Transverse colon (tissue), 4 donors: Measurements from ENCODE around the gene PHF21B. TPM values are rescaled to one million over a fixed set of nuclear protein-coding genes. Genes with fewer than 3 reads are reported as not detected.

Experiments
- DNase-seq: peaks from one replicate; pipeline ENCODE4 v3.0.0-alpha.2; 2019
- H3K27ac ChIP-seq, 4 donors: fragments of 200-600 bp; sonication (generic); 2 replicates each; pipeline ENCODE4 v1.5.1; 2016 to 2018; ENCODE audit warnings: inconsistent platforms in 4 of 4
- H3K27me3 ChIP-seq: fragments of 200-600 bp; sonication (generic); 2 replicates; pipeline ENCODE4 v1.5.1; 2017; ENCODE audit warnings: inconsistent platforms
- H3K36me3 ChIP-seq, 4 donors: fragments of 200-600 bp; sonication (generic); 2 replicates each; pipeline ENCODE4 v1.5.1; 2017 to 2019; ENCODE audit warnings: inconsistent platforms in 4 of 4
- H3K4me1 ChIP-seq, 4 donors: fragments of 200-600 bp; sonication (generic); 2 replicates each; pipeline ENCODE4 v1.5.1; 2017 to 2020; ENCODE audit warnings: inconsistent platforms in 4 of 4
- H3K4me3 ChIP-seq, 4 donors: fragments of 200-600 bp; sonication (generic); 1 replicate in 1 of 4; 2 replicates in 3 of 4; pipeline versions ENCODE4 v1.5.1 to v1.6.1; 2017 to 2019; ENCODE audit warnings: inconsistent platforms in 4 of 4
- H3K9me3 ChIP-seq, 2 donors: fragments of 200-600 bp; sonication (generic); 2 replicates each; pipeline ENCODE4 v1.5.1; 2017 to 2019; ENCODE audit warnings: inconsistent platforms in 2 of 2
- EP300 ChIP-seq: sonication (generic); formaldehyde crosslinking; IDR thresholded peaks from one replicate; pipeline ENCODE4 v1.6.1; 2017; ENCODE audit warnings: antibody characterized with exemption, low read depth
- POLR2A ChIP-seq: fragments of 450-650 bp; IDR thresholded peaks from one replicate; pipeline ENCODE4 v1.6.1; 2016; ENCODE audit warnings: antibody characterized with exemption, mild to moderate bottlenecking, moderate library complexity
- POLR2AphosphoS5 ChIP-seq, 3 donors: sonication (generic); formaldehyde crosslinking; IDR thresholded peaks; one replicate each; pipeline ENCODE4 v1.6.1; 2016; ENCODE audit warnings: antibody characterized with exemption in 3 of 3
- WGBS, 2 donors: methylation state at CpG; one replicate each; pipeline ENCODE4 v1.1.5; 2018; ENCODE audit warnings: low coverage in 1 of 2; 5-methylcytosine and 5-hydroxymethylcytosine counted together
- in situ Hi-C, 4 donors: fragments of 200-750 bp; cut with MboI; loops; one replicate each; pipeline versions ENCODE4 v1.15.0 to v1.15.1; 2017; ENCODE audit warnings: low sequenced_read_pairs in 3 of 4, low pct_ligation_motif_present in 1 of 4, low pct_unique_long_range_greater_than_20kb in 1 of 4
- intact Hi-C: fragments of 100-400 bp; cut with DNase I; formaldehyde crosslinking; loops from one replicate; pipeline ENCODE4 v1.15.1; 2023; ENCODE audit warnings: low total_unique reads
- total RNA-seq, 4 donors: library from RNA; depleted of rRNA; stranded (reverse); fragments of >200 nt; gene quantifications; one replicate each; pipeline ENCODE4 v1.1.0, GENCODE V29; 2016
- TF ChIP-seq, protein P1 (sequence below), 5 experiments: fragments of 200-600 bp in 3 of 5; fragments of 450-650 bp in 2 of 5; sonication (generic) in 3 of 5; IDR thresholded peaks; 1 replicate in 2 of 5; 2 replicates in 3 of 5; pipeline ENCODE4 v1.5.1; 2016 to 2017; ENCODE audit warnings: antibody characterized with exemption in 5 of 5, inconsistent platforms in 3 of 5, mild to moderate bottlenecking in 2 of 5, moderate library complexity in 1 of 5

PHF21B gene
- total RNA-seq, 4 donors from 2014 or later = not detected

DNA sequence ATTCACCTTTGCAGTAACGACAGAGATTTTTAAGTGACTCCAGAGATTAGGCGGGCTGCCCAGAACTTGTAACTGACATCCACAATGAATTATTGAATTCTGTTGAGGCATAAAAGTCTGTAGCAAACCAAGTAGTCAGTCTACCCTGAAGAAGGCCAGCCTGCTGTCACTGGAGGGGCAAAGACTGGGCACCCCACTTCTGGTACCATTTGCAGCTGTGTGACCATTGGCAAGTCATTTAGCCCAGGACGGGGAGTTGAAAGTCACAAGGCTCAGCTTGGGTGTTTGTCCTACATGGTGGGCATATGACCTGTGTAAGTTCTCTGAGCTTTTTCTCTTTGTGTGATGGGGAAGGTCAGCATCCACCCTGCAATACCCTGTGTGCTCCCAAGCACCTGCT lies 138.0 kb downstream of the PHF21B start:
- H3K9me3 ChIP-seq = peaks cover 0 to 2% of the 10 kb centered on the region in 2 donors
- TF ChIP-seq POLR2AphosphoS5 (IDR thresholded peaks at IDR 0.05) (no peak), EP300 (no peak), POLR2A (no peak)
- TF ChIP-seq, protein P1, sequence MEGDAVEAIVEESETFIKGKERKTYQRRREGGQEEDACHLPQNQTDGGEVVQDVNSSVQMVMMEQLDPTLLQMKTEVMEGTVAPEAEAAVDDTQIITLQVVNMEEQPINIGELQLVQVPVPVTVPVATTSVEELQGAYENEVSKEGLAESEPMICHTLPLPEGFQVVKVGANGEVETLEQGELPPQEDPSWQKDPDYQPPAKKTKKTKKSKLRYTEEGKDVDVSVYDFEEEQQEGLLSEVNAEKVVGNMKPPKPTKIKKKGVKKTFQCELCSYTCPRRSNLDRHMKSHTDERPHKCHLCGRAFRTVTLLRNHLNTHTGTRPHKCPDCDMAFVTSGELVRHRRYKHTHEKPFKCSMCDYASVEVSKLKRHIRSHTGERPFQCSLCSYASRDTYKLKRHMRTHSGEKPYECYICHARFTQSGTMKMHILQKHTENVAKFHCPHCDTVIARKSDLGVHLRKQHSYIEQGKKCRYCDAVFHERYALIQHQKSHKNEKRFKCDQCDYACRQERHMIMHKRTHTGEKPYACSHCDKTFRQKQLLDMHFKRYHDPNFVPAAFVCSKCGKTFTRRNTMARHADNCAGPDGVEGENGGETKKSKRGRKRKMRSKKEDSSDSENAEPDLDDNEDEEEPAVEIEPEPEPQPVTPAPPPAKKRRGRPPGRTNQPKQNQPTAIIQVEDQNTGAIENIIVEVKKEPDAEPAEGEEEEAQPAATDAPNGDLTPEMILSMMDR (IDR thresholded peaks at IDR 0.05) = no peak
- H3K36me3 ChIP-seq = no peaks in the 10 kb centered on the region
- DNase-seq = no peak
- H3K4me3 ChIP-seq = no peak overlapping the region
- H3K27ac ChIP-seq = no peak overlapping the region
- 82% methylated on average over 3 of the region's 3 CpGs; no CpG with 5 or more reads in 1 of the 2 donors for WGBS, 2 donors
- H3K4me1 ChIP-seq = no peaks in the 10 kb centered on the region
- no peaks in the 10 kb centered on the region for H3K27me3 ChIP-seq
- in situ Hi-C loops = no loop called here
- intact Hi-C loops = no loop called here

DNA sequence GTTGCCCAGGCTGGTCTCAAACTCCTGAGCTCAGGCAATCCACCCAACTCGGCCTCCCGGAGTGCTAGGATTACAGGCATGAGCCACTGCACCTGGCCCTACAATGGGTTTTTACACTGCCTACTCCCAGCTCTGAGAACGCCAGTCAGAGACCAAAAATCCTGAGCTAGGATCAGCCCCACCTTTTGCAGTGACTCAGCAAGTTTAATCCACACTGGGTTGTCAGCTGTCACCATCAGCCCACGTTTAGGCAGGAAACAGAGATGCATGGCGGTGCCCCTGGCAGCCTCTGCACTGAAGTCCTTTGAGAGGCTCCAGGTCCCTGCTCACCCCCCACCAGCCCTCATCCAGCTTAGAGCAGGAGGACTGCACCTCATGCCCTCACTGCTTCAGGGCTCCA lies 139.8 kb downstream of the PHF21B start:
- 39% methylated on average over 5 of the region's 5 CpGs; no CpG with 5 or more reads in 1 of the 2 donors for WGBS, 2 donors
- no peak overlapping the region for H3K4me3 ChIP-seq
- intact Hi-C loops (no loop called here), in situ Hi-C loops (no loop called here)
- H3K36me3 ChIP-seq = no peaks in the 10 kb centered on the region
- DNase-seq = no peak
- H3K4me1 ChIP-seq = no peaks in the 10 kb centered on the region
- no peak overlapping the region for H3K27ac ChIP-seq
- no peaks in the 10 kb centered on the region for H3K27me3 ChIP-seq
- no peaks in the 10 kb centered on the region for H3K9me3 ChIP-seq
- TF ChIP-seq EP300 = no peak
- TF ChIP-seq, protein P1 (IDR thresholded peaks at IDR 0.05) = no peak
- no peak for TF ChIP-seq POLR2A
- TF ChIP-seq POLR2AphosphoS5 (IDR thresholded peaks at IDR 0.05) = no peak

DNA sequence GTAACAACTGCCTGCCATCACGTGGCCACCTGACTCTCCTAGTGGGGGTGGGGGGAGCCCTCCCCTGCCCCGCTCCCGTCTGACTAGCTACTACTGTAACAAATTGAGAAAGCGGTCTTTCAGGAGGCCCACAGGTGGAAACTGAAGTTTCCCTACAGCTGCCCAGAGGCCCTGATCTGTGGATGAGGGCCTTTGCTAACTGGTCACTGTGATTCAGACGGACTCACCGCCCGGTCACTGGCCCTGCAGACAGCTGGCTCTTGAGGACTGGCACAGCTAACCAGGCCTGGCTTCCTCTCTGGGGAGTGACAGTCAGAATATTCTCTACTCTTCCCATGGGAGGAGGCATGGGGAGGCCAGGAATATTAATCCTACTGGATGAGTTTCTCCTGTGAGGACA lies 140.6 kb downstream of the PHF21B start:
- intact Hi-C loops (no loop called here), in situ Hi-C loops (no loop called here)
- TF ChIP-seq, protein P1 (IDR thresholded peaks at IDR 0.05) = no peak
- no peak for TF ChIP-seq POLR2AphosphoS5 (IDR thresholded peaks at IDR 0.05)
- no peak for TF ChIP-seq POLR2A
- no peak for TF ChIP-seq EP300
- Histone ChIP-seq H3K27ac (no peak overlapping the region), H3K4me1 (no peaks in the 10 kb centered on the region), H3K36me3 (no peaks in the 10 kb centered on the region), H3K27me3 (no peaks in the 10 kb centered on the region), H3K9me3 (no peaks in the 10 kb centered on the region), H3K4me3 (no peak overlapping the region)
- WGBS, 2 donors = 85% methylated on average over 7 of the region's 7 CpGs; no CpG with 5 or more reads in 1 of the 2 donors
- no peak for DNase-seq

DNA sequence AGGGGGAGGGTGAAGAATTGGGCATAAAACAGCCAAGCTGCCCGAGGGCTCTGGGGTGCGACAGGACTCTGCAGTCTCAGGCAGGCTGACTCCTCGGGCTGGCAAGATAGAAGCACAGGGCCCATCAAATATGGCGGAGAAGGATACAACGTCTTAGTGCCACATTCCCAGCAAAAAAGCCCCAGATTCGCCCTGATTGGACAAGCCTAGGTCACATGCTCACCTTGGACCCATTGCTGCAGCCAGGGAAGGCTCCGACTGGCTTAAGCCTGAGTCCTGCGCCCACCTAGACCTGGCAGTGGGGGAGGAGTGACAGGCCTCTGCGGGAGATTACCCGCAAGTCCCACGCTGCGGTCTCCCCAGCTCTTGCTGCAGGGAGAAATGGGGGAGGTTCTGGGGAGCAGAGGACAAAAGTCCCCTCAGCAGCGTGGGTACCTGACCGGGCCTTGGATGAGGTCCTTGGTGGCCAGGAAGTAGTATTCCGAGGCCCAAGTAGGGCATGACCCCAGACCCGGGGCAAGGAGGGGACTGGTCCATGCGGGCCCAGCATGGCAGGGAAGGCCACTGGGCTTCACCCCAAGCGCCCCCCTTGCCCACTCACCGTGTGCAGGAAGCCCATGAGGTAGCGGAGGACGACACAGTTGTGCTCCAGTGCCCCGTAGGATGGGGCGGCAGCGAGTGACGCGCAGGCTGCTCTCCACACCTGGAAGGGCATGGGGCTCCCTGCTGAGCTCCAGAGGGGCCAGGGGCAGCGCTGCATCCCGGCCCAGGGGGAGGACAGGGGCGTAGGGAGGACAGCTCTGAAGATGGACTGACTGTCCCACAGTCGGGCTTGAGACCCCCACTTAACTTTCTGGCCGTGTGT lies 144.4 kb downstream of the PHF21B start:
- intact Hi-C loops = no loop called here
- in situ Hi-C loops = no loop called here

More for the DNA sequence above, 144.4 kb downstream of the PHF21B start:
- no peaks in the 10 kb centered on the region for H3K27me3 ChIP-seq
- H3K9me3 ChIP-seq = no peaks in the 10 kb centered on the region
- WGBS, 2 donors = 84% methylated on average over 31 of the region's 31 CpGs; no CpG with 5 or more reads in 1 of the 2 donors
- H3K4me1 ChIP-seq = no peaks in the 10 kb centered on the region
- TF ChIP-seq POLR2A = no peak
- TF ChIP-seq POLR2AphosphoS5 (IDR thresholded peaks at IDR 0.05) = no peak
- TF ChIP-seq, protein P1 (IDR thresholded peaks at IDR 0.05) = no peak
- TF ChIP-seq EP300 = no peak
- DNase-seq = no peak
- H3K27ac ChIP-seq = no peak overlapping the region
- H3K4me3 ChIP-seq = no peak overlapping the region
- H3K36me3 ChIP-seq = no peaks in the 10 kb centered on the region
